GM12878 (cell line): ENCODE results near the gene KCNH4. TPM values are rescaled to one million over a fixed set of nuclear protein-coding genes. Genes with fewer than 3 reads are reported as not detected.

Source experiments
- ATAC-seq: fragments of 200-7000 bp; cut with Tn5 transposase; 3 replicates; pipeline ENCODE4 v1.9.1; 2020; ENCODE audit warnings: mild to moderate bottlenecking, moderate library complexity
- BruUV-seq: library from RNA; stranded (reverse); fragments of 400-500 nt; replicated peaks from 2 replicates; lab custom pipeline; 2021; lab: Mats Ljungman, UMichigan
- CTCF ChIA-PET: fragments of 300-600 bp; sonication (Branson Sonifier 250); formaldehyde crosslinking; extraction: SDS; loops from one replicate; lab custom pipeline; 2021; ENCODE audit warnings: inconsistent platforms; lab: Yijun Ruan, JAX
- POLR2A ChIA-PET: fragments of 350-600 bp; formaldehyde crosslinking; extraction: SDS; loops from one replicate; lab custom pipeline; 2021; ENCODE audit warnings: inconsistent platforms; lab: Charles Lee
- RAD21 ChIA-PET: fragments of 300-600 bp; sonication (Branson Sonifier 250); formaldehyde crosslinking; loops from one replicate; lab custom pipeline; 2023; ENCODE audit warnings: antibody characterized with exemption; ENCODE audit not compliant: unreplicated experiment; lab: Charles Lee
- SMC1A ChIA-PET: fragments of 300-600 bp; sonication (Branson Sonifier 250); formaldehyde crosslinking; loops from one replicate; lab custom pipeline; 2023; ENCODE audit not compliant: unreplicated experiment, uncharacterized antibody; lab: Charles Lee
- DNase-seq: peaks from one replicate; pipeline ENCODE4 v3.0.0-alpha.2; 2011; ENCODE audit warnings: low read depth, low spot score
- FAIRE-seq: peaks from 3 replicates; lab custom pipeline; 2011; peaks lifted over from hg19 to GRCh38; lab: Jason Lieb, UNC
- H2AFZ ChIP-seq: 2 replicates; pipeline ENCODE4 v1.6.0; 2011; ENCODE audit warnings: low read depth, low read length, control low read depth; ENCODE audit not compliant: control insufficient read depth
- H3K27ac ChIP-seq: 2 replicates; pipeline ENCODE4 v1.5.1; 2011; ENCODE audit warnings: control low read depth; ENCODE audit not compliant: control insufficient read depth, insufficient read depth
- H3K27me3 ChIP-seq, 2 experiments: replicated peaks in 1 of 2; 2 replicates each; pipeline versions ENCODE4 v1.6.0 to v1.6.1; 2011; ENCODE audit warnings: low read length in 1 of 2; ENCODE audit not compliant: control insufficient read depth in 2 of 2, insufficient read depth in 2 of 2
- H3K36me3 ChIP-seq, 2 experiments: 2 replicates each; pipeline ENCODE4 v1.5.1; 2011; ENCODE audit warnings: low read length in 1 of 2; ENCODE audit not compliant: control insufficient read depth in 2 of 2, insufficient read depth in 2 of 2
- H3K4me1 ChIP-seq: 2 replicates; pipeline ENCODE4 v1.6.1; 2011; ENCODE audit warnings: mild to moderate bottlenecking, low read length, moderate library complexity, mixed read lengths; ENCODE audit not compliant: control insufficient read depth, insufficient read depth
- H3K4me2 ChIP-seq: 2 replicates; pipeline ENCODE4 v1.6.0; 2011; ENCODE audit warnings: control low read depth; ENCODE audit not compliant: control insufficient read depth, insufficient read depth
- H3K4me3 ChIP-seq: fragments of 200-600 bp; sonication (generic); 2 replicates; pipeline ENCODE4 v1.5.1; 2016
- H3K79me2 ChIP-seq: 2 replicates; pipeline ENCODE4 v1.6.0; 2011; ENCODE audit warnings: low read length; ENCODE audit not compliant: control insufficient read depth, insufficient read depth
- H3K9ac ChIP-seq: 2 replicates; pipeline ENCODE4 v1.8.0; 2011; ENCODE audit warnings: low read length, control low read depth, mixed read lengths; ENCODE audit not compliant: control insufficient read depth, insufficient read depth
- H3K9me3 ChIP-seq: replicated peaks from 3 replicates; pipeline ENCODE4 v1.5.1; 2011; ENCODE audit warnings: mild to moderate bottlenecking, low read length; ENCODE audit not compliant: control insufficient read depth, insufficient read depth
- H4K20me1 ChIP-seq: 2 replicates; pipeline ENCODE4 v1.6.0; 2011; ENCODE audit not compliant: control insufficient read depth, insufficient read depth
- ATF2 ChIP-seq: IDR thresholded peaks from 2 replicates; pipeline ENCODE4 v1.6.1; 2012; ENCODE audit warnings: low read length, inconsistent platforms
- BMI1 ChIP-seq: fragments of 450-650 bp; IDR thresholded peaks from 2 replicates; pipeline ENCODE4 v1.6.1; 2016; ENCODE audit warnings: mild to moderate bottlenecking, moderate library complexity, borderline replicate concordance
- CBX3 ChIP-seq: fragments of 200-600 bp; sonication (generic); IDR thresholded peaks from 2 replicates; pipeline ENCODE4 v1.6.1; 2016; ENCODE audit warnings: low read depth, borderline replicate concordance
- CREB1 ChIP-seq: IDR thresholded peaks from 2 replicates; pipeline ENCODE4 v1.6.1; 2012; ENCODE audit warnings: low read depth, mild to moderate bottlenecking, inconsistent platforms
- EED ChIP-seq: sonication (generic); IDR thresholded peaks from 2 replicates; pipeline ENCODE4 v1.6.1; 2016; ENCODE audit warnings: antibody characterized with exemption, low read depth
- FOXM1 ChIP-seq: IDR thresholded peaks from 2 replicates; pipeline ENCODE4 v1.6.1; 2012; ENCODE audit warnings: low read depth, mild to moderate bottlenecking, inconsistent platforms, low read length, moderate library complexity
- MYB ChIP-seq: fragments of 150-350 bp; IDR thresholded peaks from 2 replicates; pipeline ENCODE4 v1.6.1; 2014; ENCODE audit warnings: mild to moderate bottlenecking, low read depth, low read length, borderline replicate concordance
- RCOR1 ChIP-seq: conservative IDR thresholded peaks from 2 replicates; pipeline ENCODE4 v1.6.1; 2012; ENCODE audit warnings: low read depth, low read length, improper control_type of control experiment
- SMAD5 ChIP-seq: IDR thresholded peaks from 2 replicates; pipeline ENCODE4 v1.6.1; 2016; ENCODE audit warnings: antibody characterized with exemption, low read depth
- SMARCA5 ChIP-seq: fragments of 450-650 bp; IDR thresholded peaks from 2 replicates; pipeline ENCODE4 v1.6.1; 2017; ENCODE audit warnings: mild to moderate bottlenecking
- WGBS: methylation state at CpG from one replicate; pipeline ENCODE4 v1.1.6; 2016; ENCODE audit warnings: low lambda C conversion rate; ENCODE audit not compliant: insufficient replicate concordance, insufficient coverage; ENCODE audit errors: missing lambda C conversion rate; 5-methylcytosine and 5-hydroxymethylcytosine counted together
- in situ Hi-C: fragments of 300-500 bp; cut with MboI; formaldehyde crosslinking; loops from 9 replicates; pipeline ENCODE4 v1.14.3; 2018; ENCODE audit warnings: mixed read lengths
- intact Hi-C: fragments of 100-400 bp; cut with micrococcal nuclease; formaldehyde crosslinking; loops from one replicate; pipeline ENCODE4 v1.14.2; 2022; ENCODE audit not compliant: unreplicated experiment
- polyA plus RNA-seq, 11 experiments: library from polyadenylated mRNA; depleted of rRNA in 4 of 11; unstranded in 6 of 11; stranded (reverse) in 5 of 11; fragments of >200 nt; fragmentation: Nextera tagmentation in 4 of 11; fragmentation: Illumina TruSeq in 1 of 11; extraction: Ambion mirVana in 4 of 11; extraction: Trizol in 1 of 11; gene quantifications; 1 replicate in 1 of 11; 2 replicates in 10 of 11; pipeline versions ENCODE4 v1.2.1 to v1.2.3, GENCODE V29; 2011 to 2016; ENCODE audit warnings: inconsistent platforms in 2 of 11, missing spikeins in 2 of 11, low read depth in 1 of 11
- total RNA-seq, 4 experiments: library from RNA; depleted of rRNA in 3 of 4; stranded (reverse); fragments of >200 nt in 3 of 4; fragmentation: Illumina TruSeq in 1 of 4; extraction: Trizol in 1 of 4; gene quantifications; 2 replicates each; pipeline versions ENCODE4 v1.2.1 to v1.2.3, GENCODE V29; 2013 to 2021
- TF ChIP-seq, protein P1 (sequence below): fragments of 450-650 bp; IDR thresholded peaks from 2 replicates; pipeline ENCODE4 v1.6.1; 2017; ENCODE audit warnings: antibody characterized with exemption, mild to moderate bottlenecking, moderate library complexity
- TF ChIP-seq, protein P2 (sequence below): fragments of 450-650 bp; IDR thresholded peaks from 2 replicates; pipeline ENCODE4 v1.6.1; 2014; ENCODE audit warnings: mild to moderate bottlenecking

The KCNH4 gene
- total and polyA plus RNA-seq, 10 of the 15 experiments (the other 5 are each of a cell fraction or from before 2014, with no cell fraction given): 0.03 to 0.88 (median 0.10) TPM; not detected in 2

DNA sequence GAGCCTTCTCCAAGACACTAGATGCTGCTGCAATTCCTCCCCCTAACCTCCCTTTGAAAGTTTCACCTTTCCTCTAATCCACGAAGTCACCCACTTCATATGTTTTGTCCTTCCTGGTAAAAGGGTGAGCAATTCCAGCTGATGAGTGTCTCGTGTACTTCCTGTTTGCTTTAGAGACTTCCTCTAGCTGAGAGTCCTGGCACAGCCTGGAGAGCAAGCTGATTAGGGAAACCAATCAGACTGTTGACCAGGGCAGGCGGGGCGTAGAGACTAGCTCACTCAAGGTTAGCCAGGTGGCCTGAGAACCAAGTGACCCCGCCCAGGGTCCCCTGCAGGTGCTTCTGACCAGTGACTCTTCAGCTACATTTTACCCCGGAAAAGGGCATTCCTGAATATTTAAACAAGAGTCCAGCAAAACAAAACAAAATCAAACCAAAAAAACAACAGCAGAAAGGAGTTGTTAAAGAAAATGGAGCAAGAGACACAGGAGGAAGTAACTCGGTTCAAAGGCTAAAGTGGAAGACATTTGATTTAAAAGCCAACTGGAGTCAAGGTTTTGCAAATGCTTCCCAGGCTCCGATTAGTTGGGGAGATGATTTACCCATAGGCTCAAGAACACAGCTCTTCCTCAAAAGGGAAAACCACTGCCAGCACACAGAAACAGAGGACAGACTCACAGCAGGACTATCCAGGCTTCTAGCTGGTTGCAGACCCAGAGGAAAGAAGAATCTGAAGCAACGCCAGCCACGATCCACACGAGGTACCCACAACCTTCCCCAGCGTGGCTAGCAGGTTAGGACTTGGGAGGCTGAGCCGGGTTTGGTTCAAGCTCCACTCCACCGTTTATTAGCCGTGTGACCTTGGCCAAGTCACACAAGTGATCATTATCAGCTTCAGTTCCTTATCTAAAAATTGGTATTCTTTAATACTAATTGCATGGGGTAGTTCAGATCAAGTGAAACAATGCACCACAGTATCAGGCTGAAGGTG, 45.0 kb downstream of the KCNH4 start:
- Histone ChIP-seq H3K36me3 (peaks cover 9 to 10% of the 10 kb centered on the region in 2 experiments; a peak in 3 of 4 replicates), H4K20me1 (peaks cover 25% of the 10 kb centered on the region; the same call in 1 of the 2 replicates), H2AFZ (no peak overlapping the region), H3K27ac (no peak overlapping the region), H3K9ac (no peak overlapping the region), H3K27me3 (no peaks in the 10 kb centered on the region), H3K9me3 (no peaks in the 10 kb centered on the region), H3K4me3 (no peak overlapping the region), H3K4me2 (no peak overlapping the region), H3K4me1 (peaks cover 25% of the 10 kb centered on the region), H3K79me2 (peaks cover 43% of the 10 kb centered on the region)
- ChIA-PET SMC1A (interaction anchor here (1.4 to 1.6 kb wide), 2 partner anchors 45 to 111 kb away, joined by 3 to 4 read pairs; partner anchors contain the start of gene KCNH4), RAD21 (interaction anchor here (1.2 to 2.6 kb wide), 3 partner anchors 16 to 45 kb away, joined by 3 to 10 read pairs (median 5); partner anchors contain the start of gene KCNH4), POLR2A (interaction anchor here (0.5 to 1.8 kb wide), 8 partner anchors 17 to 97 kb away, joined by 3 to 6 read pairs (median 4); no protein-coding TSS in a partner anchor), CTCF (interaction anchor here (1.4 to 2.4 kb wide), 7 partner anchors 9 to 173 kb away, joined by 3 to 7 read pairs (median 5); partner anchors contain the start of gene KAT2A)
- intact Hi-C loops: no loop called here
- BruUV-seq: no TSS peak
- FAIRE-seq (no peak), ATAC-seq (no peak), DNase-seq (no peak)
- WGBS: 83% methylated on average over 15 of the region's 15 CpGs
- TF ChIP-seq MYB (no peak), SMAD5 (no peak), BMI1 (no peak), EED (no peak), CBX3 (no peak), FOXM1 (no peak), ATF2 (no peak), RCOR1 (no peak), SMARCA5 (no peak), CREB1 (no peak)
- TF ChIP-seq, protein P1, sequence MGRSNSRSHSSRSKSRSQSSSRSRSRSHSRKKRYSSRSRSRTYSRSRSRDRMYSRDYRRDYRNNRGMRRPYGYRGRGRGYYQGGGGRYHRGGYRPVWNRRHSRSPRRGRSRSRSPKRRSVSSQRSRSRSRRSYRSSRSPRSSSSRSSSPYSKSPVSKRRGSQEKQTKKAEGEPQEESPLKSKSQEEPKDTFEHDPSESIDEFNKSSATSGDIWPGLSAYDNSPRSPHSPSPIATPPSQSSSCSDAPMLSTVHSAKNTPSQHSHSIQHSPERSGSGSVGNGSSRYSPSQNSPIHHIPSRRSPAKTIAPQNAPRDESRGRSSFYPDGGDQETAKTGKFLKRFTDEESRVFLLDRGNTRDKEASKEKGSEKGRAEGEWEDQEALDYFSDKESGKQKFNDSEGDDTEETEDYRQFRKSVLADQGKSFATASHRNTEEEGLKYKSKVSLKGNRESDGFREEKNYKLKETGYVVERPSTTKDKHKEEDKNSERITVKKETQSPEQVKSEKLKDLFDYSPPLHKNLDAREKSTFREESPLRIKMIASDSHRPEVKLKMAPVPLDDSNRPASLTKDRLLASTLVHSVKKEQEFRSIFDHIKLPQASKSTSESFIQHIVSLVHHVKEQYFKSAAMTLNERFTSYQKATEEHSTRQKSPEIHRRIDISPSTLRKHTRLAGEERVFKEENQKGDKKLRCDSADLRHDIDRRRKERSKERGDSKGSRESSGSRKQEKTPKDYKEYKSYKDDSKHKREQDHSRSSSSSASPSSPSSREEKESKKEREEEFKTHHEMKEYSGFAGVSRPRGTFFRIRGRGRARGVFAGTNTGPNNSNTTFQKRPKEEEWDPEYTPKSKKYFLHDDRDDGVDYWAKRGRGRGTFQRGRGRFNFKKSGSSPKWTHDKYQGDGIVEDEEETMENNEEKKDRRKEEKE: no peak
- TF ChIP-seq, protein P2, sequence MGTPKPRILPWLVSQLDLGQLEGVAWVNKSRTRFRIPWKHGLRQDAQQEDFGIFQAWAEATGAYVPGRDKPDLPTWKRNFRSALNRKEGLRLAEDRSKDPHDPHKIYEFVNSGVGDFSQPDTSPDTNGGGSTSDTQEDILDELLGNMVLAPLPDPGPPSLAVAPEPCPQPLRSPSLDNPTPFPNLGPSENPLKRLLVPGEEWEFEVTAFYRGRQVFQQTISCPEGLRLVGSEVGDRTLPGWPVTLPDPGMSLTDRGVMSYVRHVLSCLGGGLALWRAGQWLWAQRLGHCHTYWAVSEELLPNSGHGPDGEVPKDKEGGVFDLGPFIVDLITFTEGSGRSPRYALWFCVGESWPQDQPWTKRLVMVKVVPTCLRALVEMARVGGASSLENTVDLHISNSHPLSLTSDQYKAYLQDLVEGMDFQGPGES: no peak
- in situ Hi-C loops: no loop called here
